Muscle of leg (tissue), 11 donors: Measurements from ENCODE around the gene FBXO34. TPM values are rescaled to one million over a fixed set of nuclear protein-coding genes. Genes with fewer than 3 reads are reported as not detected.
"Not testable (repeated sequence)": the region's sequence is repeated elsewhere in the genome, so short reads cannot be mapped to it uniquely, and the experiment has no call there.

Experiments
- DNase-seq: peaks from one replicate; pipeline ENCODE4 v3.0.0; 2013
- H3K27ac ChIP-seq: one replicate; pipeline ENCODE4 v1.5.1; 2013; ENCODE audit warnings: mild to moderate bottlenecking, low read length, control low read depth
- H3K27me3 ChIP-seq: one replicate; pipeline ENCODE4 v1.6.1; 2013; ENCODE audit warnings: low read length; ENCODE audit not compliant: control insufficient read depth, insufficient read depth
- H3K36me3 ChIP-seq: one replicate; pipeline ENCODE4 v1.6.1; 2013; ENCODE audit warnings: low read length; ENCODE audit not compliant: control insufficient read depth, insufficient read depth
- H3K4me1 ChIP-seq: one replicate; pipeline ENCODE4 v1.6.1; 2013; ENCODE audit warnings: low read length; ENCODE audit not compliant: control insufficient read depth, insufficient read depth
- H3K4me3 ChIP-seq: one replicate; pipeline ENCODE4 v1.5.1; 2013; ENCODE audit warnings: low read length, control low read depth
- H3K9me3 ChIP-seq: replicated peaks from 2 replicates; pipeline ENCODE4 v1.6.1; 2013; ENCODE audit warnings: low read depth, low read length; ENCODE audit not compliant: control insufficient read depth
- WGBS: methylation state at CpG from one replicate; pipeline ENCODE4 v1.1.5; 2013; ENCODE audit warnings: missing lambda C conversion rate; ENCODE audit not compliant: insufficient coverage; 5-methylcytosine and 5-hydroxymethylcytosine counted together
- polyA plus RNA-seq, 8 donors: library from polyadenylated mRNA; unstranded; fragments of 120-200 nt; gene quantifications; one replicate each; pipeline versions ENCODE4 v1.2.1 to v1.2.3, GENCODE V29; 2013; ENCODE audit warnings: inconsistent platforms in 1 of 8, low replicate concordance in 1 of 8; ENCODE audit not compliant: insufficient read length in 8 of 8, insufficient read depth in 1 of 8
- total RNA-seq: library from RNA; stranded (reverse); fragments of 120-200 nt; gene quantifications from one replicate; pipeline ENCODE4 v1.2.4, GENCODE V29; 2013

Gene FBXO34
- total and polyA plus RNA-seq, 9 donors: 14.9 to 21.6 (median 16.8) TPM

- no CpG with 5 or more reads among the region's 2 CpGs for WGBS
- H3K4me1 ChIP-seq: peaks cover 3% of the 10 kb centered on the region
- H3K36me3 ChIP-seq: no peaks in the 10 kb centered on the region
- H3K27me3 ChIP-seq: no peaks in the 10 kb centered on the region
- H3K9me3 ChIP-seq: no peaks in the 10 kb centered on the region
- no peak for DNase-seq
- H3K4me3 ChIP-seq: no peak overlapping the region
- H3K27ac ChIP-seq: no peak overlapping the region
These were observed 70.6 kb downstream of the FBXO34 start for GRCh38 chr14:55341781-55342180.

GRCh38 chr14:55344582-55345163, 73.5 kb downstream of the FBXO34 start:
- H3K27me3 ChIP-seq, H3K4me3 ChIP-seq, DNase-seq, H3K4me1 ChIP-seq, H3K9me3 ChIP-seq, H3K27ac ChIP-seq, H3K36me3 ChIP-seq: not testable (repeated sequence)
- no CpG with 5 or more reads among the region's 6 CpGs for WGBS

- peaks cover 17% of the 10 kb centered on the region for H3K36me3 ChIP-seq
- H3K9me3 ChIP-seq: no peaks in the 10 kb centered on the region
- no peak overlapping the region for H3K4me3 ChIP-seq
- H3K27ac ChIP-seq: no peak overlapping the region
- WGBS: no CpG with 5 or more reads among the region's 1 CpG
- no peaks in the 10 kb centered on the region for H3K4me1 ChIP-seq
- DNase-seq: no peak
- H3K27me3 ChIP-seq: no peaks in the 10 kb centered on the region
These were observed 75.8 kb downstream of the FBXO34 start for GRCh38 chr14:55347040-55347439.

GRCh38 chr14:55347748-55348147, 76.5 kb downstream of the FBXO34 start:
- no peaks in the 10 kb centered on the region for H3K9me3 ChIP-seq
- no peak overlapping the region for H3K27ac ChIP-seq
- H3K36me3 ChIP-seq: peaks cover 24% of the 10 kb centered on the region
- H3K4me1 ChIP-seq: no peaks in the 10 kb centered on the region
- no peak for DNase-seq
- H3K4me3 ChIP-seq: no peak overlapping the region
- H3K27me3 ChIP-seq: no peaks in the 10 kb centered on the region
- no CpG with 5 or more reads among the region's 3 CpGs for WGBS

- no peaks in the 10 kb centered on the region for H3K4me1 ChIP-seq
- no peaks in the 10 kb centered on the region for H3K27me3 ChIP-seq
- H3K9me3 ChIP-seq: no peaks in the 10 kb centered on the region
- no peak overlapping the region for H3K4me3 ChIP-seq
- H3K27ac ChIP-seq: no peak overlapping the region
- DNase-seq: no peak
- H3K36me3 ChIP-seq: peaks cover 24% of the 10 kb centered on the region
- WGBS: 83% methylated on average over 1 of the region's 4 CpGs
These were observed 77.7 kb downstream of the FBXO34 start for GRCh38 chr14:55348766-55349453.

- H3K4me3 ChIP-seq: no peak overlapping the region
- WGBS: 44% methylated on average over 6 of the region's 12 CpGs
- H3K27ac ChIP-seq: no peak overlapping the region
These were observed 78.3 kb downstream of the FBXO34 start for GRCh38 chr14:55349565-55349964.

GRCh38 chr14:55350461-55350860, 79.2 kb downstream of the FBXO34 start:
- Histone ChIP-seq H3K27me3 (no peaks in the 10 kb centered on the region), H3K36me3 (peaks cover 29% of the 10 kb centered on the region), H3K9me3 (no peaks in the 10 kb centered on the region), H3K4me3 (no peak overlapping the region), H3K27ac (no peak overlapping the region), H3K4me1 (no peaks in the 10 kb centered on the region)
- WGBS: 100% methylated on average over 1 of the region's 4 CpGs
- no peak for DNase-seq

More at GRCh38 chr14:55349565-55349964, 78.3 kb downstream of the FBXO34 start:
- no peaks in the 10 kb centered on the region for H3K27me3 ChIP-seq
- DNase-seq: no peak
- no peaks in the 10 kb centered on the region for H3K9me3 ChIP-seq
- H3K36me3 ChIP-seq: peaks cover 29% of the 10 kb centered on the region
- H3K4me1 ChIP-seq: no peaks in the 10 kb centered on the region

- H3K4me3 ChIP-seq: no peak overlapping the region
- no peaks in the 10 kb centered on the region for H3K9me3 ChIP-seq
- no peak for DNase-seq
- 94% methylated on average over 9 of the region's 9 CpGs for WGBS
- H3K36me3 ChIP-seq: peaks cover 29% of the 10 kb centered on the region
- H3K27me3 ChIP-seq: no peaks in the 10 kb centered on the region
- H3K4me1 ChIP-seq: no peaks in the 10 kb centered on the region
- no peak overlapping the region for H3K27ac ChIP-seq
These were observed 79.9 kb downstream of the FBXO34 start for GRCh38 chr14:55351111-55351510.

- no peak overlapping the region for H3K4me3 ChIP-seq
- no peaks in the 10 kb centered on the region for H3K27me3 ChIP-seq
- no peak overlapping the region for H3K27ac ChIP-seq
- H3K4me1 ChIP-seq: no peaks in the 10 kb centered on the region
- H3K36me3 ChIP-seq: peaks cover 32% of the 10 kb centered on the region
- no peak for DNase-seq
- no peaks in the 10 kb centered on the region for H3K9me3 ChIP-seq
- 94% methylated on average over 8 of the region's 9 CpGs for WGBS
These were observed 81.0 kb downstream of the FBXO34 start for GRCh38 chr14:55352201-55352600.

GRCh38 chr14:55353686-55354467, 82.7 kb downstream of the FBXO34 start:
- Histone ChIP-seq H3K36me3 (peaks cover 33% of the 10 kb centered on the region), H3K9me3 (no peaks in the 10 kb centered on the region), H3K4me1 (no peaks in the 10 kb centered on the region), H3K27ac (no peak overlapping the region), H3K27me3 (no peaks in the 10 kb centered on the region), H3K4me3 (no peak overlapping the region)
- WGBS: 90% methylated on average over 9 of the region's 11 CpGs
- no peak for DNase-seq
